Stomach smooth muscle (tissue), 2 donors: Measurements from ENCODE around the gene SLC10A7.
"Not testable (repeated sequence)": the region's sequence is repeated elsewhere in the genome, so short reads cannot be mapped to it uniquely, and the experiment has no call there.

Experiments
- H3K27ac ChIP-seq: one replicate; pipeline ENCODE4 v1.7.0; 2013; ENCODE audit warnings: mild to moderate bottlenecking, low read length, inconsistent platforms
- H3K27me3 ChIP-seq, 2 donors: one replicate each; pipeline ENCODE4 v1.7.0; 2013; ENCODE audit warnings: low read length in 2 of 2; ENCODE audit not compliant: insufficient read depth in 2 of 2, control insufficient read depth in 1 of 2
- H3K36me3 ChIP-seq, 2 donors: one replicate each; pipeline ENCODE4 v1.7.0; 2013; ENCODE audit warnings: low read length in 2 of 2; ENCODE audit not compliant: control insufficient read depth in 2 of 2, insufficient read depth in 2 of 2
- H3K4me1 ChIP-seq: one replicate; pipeline ENCODE4 v1.7.0; 2013; ENCODE audit warnings: low read length; ENCODE audit not compliant: control insufficient read depth, insufficient read depth
- H3K4me3 ChIP-seq, 2 donors: one replicate each; pipeline ENCODE4 v1.7.0; 2013; ENCODE audit warnings: low read length in 2 of 2
- H3K9ac ChIP-seq, 2 donors: one replicate each; pipeline ENCODE4 v1.7.0; 2013; ENCODE audit warnings: low read length in 2 of 2, mild to moderate bottlenecking in 1 of 2
- H3K9me3 ChIP-seq, 2 donors: one replicate each; pipeline ENCODE4 v1.7.0; 2013; ENCODE audit warnings: low read length in 2 of 2; ENCODE audit not compliant: control insufficient read depth in 2 of 2
- donor health status: healthy.
- donor health status: Pancreatic carcinoma.

Gene SLC10A7

DNA sequence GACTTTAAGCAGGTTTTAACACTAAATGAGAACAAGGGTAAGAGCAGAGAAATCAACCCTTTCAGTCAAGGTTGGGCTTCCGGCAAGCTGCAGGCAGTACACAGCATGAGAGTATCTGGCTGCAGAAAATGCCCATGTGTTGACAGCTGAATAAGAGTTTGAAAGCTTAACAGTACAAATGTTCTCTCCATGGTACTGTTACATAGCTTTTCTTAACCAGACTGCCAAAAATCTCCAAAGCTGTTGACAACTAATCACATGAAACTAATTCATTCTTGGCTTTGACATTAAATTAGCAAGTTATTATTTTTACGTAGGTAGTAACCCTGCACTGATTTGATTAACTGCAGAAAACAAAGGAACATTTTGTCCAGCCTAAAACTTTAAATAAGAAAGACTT is 153.5 kb downstream of the SLC10A7 start:
- Histone ChIP-seq H3K27me3 (no peaks in the 10 kb centered on the region), H3K27ac (no peak overlapping the region), H3K9me3 (no peaks in the 10 kb centered on the region), H3K4me3 (no peak overlapping the region), H3K4me1 (no peaks in the 10 kb centered on the region), H3K9ac (no peak overlapping the region), H3K36me3 (no peaks in the 10 kb centered on the region)

- Histone ChIP-seq H3K27ac (no peak overlapping the region), H3K4me3 (no peak overlapping the region), H3K36me3 (no peaks in the 10 kb centered on the region), H3K9me3 (no peaks in the 10 kb centered on the region), H3K9ac (no peak overlapping the region), H3K27me3 (no peaks in the 10 kb centered on the region), H3K4me1 (no peaks in the 10 kb centered on the region)
These were observed 154.4 kb downstream of the SLC10A7 start for GRCh38 chr4:146367347-146367746.

DNA sequence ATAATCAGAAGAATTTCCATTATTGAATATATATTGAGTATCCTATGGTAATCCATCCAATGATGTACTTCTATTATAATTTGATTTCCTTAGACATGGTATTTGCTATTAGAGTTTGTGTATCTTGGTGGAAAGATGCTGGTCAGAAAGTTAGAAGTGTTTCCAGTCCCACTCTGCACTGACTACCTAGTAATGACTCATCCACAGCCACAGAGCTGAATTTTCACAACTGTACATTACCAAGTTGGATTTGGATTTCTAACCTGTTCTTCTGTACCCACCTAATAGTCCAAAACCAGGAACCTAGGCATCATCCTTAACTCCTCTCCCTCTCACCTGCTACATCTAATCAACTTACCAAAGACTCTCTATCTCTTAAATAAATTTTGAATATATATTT is 162.0 kb downstream of the SLC10A7 start:
- no peaks in the 10 kb centered on the region for H3K27me3 ChIP-seq
- H3K4me1 ChIP-seq = no peaks in the 10 kb centered on the region
- H3K27ac ChIP-seq = no peak overlapping the region
- no peak overlapping the region for H3K4me3 ChIP-seq
- no peaks in the 10 kb centered on the region for H3K36me3 ChIP-seq
- no peak overlapping the region for H3K9ac ChIP-seq
- peaks cover 0 to 2% of the 10 kb centered on the region in 2 donors for H3K9me3 ChIP-seq

DNA sequence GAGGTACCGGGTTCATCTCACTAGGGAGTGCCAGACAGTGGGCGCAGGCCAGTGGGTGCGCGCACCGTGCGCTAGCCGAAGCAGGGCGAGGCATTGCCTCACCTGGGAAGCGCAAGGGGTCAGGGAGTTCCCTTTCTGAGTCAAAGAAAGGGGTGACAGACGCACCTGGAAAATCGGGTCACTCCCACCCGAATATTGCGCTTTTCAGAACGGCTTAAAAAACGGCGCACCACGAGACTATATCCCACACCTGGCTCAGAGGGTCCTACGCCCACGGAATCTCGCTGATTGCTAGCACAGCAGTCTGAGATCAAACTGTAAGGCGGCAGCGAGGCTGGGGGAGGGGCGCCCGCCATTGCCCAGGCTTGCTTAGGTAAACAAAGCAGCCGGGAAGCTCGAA is 171.6 kb downstream of the SLC10A7 start:
- not testable (repeated sequence) for H3K4me3 ChIP-seq, H3K27ac ChIP-seq, H3K27me3 ChIP-seq

DNA sequence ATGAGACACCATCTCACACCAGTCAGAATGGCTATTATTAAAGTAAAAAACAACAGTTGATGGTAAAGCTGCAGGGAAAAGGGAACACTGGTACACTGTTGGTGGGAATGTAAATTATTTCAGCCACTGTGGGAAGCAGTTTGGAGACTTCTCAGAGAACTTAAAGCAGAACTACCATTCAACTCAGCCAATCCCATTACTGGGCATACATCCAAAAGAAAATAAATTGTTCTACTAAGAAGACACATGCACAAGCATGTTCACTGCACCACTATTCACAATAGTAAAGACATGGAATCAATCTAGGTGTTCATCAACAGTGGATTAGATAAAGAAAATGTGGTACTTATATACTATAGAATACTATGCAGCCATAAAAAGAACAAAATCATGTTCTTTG is 172.4 kb downstream of the SLC10A7 start:
- no peaks in the 10 kb centered on the region for H3K4me1 ChIP-seq
- H3K9me3 ChIP-seq = no peaks in the 10 kb centered on the region
- no peaks in the 10 kb centered on the region for H3K36me3 ChIP-seq
- H3K4me3 ChIP-seq = no peak overlapping the region
- no peaks in the 10 kb centered on the region for H3K27me3 ChIP-seq
- H3K9ac ChIP-seq = no peak overlapping the region
- no peak overlapping the region for H3K27ac ChIP-seq

More for the DNA sequence above, 171.6 kb downstream of the SLC10A7 start:
- not testable (repeated sequence) for H3K36me3 ChIP-seq, H3K9me3 ChIP-seq, H3K4me1 ChIP-seq, H3K9ac ChIP-seq

- Histone ChIP-seq H3K4me1 (no peaks in the 10 kb centered on the region), H3K27me3 (no peaks in the 10 kb centered on the region), H3K4me3 (no peak overlapping the region), H3K27ac (no peak overlapping the region), H3K36me3 (no peaks in the 10 kb centered on the region), H3K9me3 (no peaks in the 10 kb centered on the region), H3K9ac (no peak overlapping the region)
These were observed 173.9 kb downstream of the SLC10A7 start for GRCh38 chr4:146347822-146348221.

DNA sequence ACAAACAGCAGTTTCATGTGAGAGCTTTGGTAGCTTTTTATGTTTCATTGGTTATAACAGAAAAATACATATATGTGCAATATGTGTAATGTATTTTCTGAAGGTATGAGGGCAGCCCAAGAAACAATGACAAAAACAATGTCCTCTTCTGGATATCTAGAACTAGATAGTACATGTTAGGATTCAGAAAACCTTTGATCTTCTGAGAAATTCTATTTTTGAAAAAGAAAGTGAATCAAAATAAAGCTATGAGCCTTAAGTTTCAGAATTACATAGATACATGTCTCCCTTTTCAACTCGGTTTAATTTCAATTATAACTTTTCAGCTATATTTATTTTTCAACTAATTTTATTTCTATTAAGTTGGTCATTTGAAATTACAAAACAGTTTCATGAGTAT is 175.5 kb downstream of the SLC10A7 start:
- H3K4me1 ChIP-seq = no peaks in the 10 kb centered on the region
- no peak overlapping the region for H3K27ac ChIP-seq
- H3K9me3 ChIP-seq = no peaks in the 10 kb centered on the region
- H3K4me3 ChIP-seq = no peak overlapping the region
- no peaks in the 10 kb centered on the region for H3K36me3 ChIP-seq
- no peak overlapping the region for H3K9ac ChIP-seq
- H3K27me3 ChIP-seq = no peaks in the 10 kb centered on the region

DNA sequence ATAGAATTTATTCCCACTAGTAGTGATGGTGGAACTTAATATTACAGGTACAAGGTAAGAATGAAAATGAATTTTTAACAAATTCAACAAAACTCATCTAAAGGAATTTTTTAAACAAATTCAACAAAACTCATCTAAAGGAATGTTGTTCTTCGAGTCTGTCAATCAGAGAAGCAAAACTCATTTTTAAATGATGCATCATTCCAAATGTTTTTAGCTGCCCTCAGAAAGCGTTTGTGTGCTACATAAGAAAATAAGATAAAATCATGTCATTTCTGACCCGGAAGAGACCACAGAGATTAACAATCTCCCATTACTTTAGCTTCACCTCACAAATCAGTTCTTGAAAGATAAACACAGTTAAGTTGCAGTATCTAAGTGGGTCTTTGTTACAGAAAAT is 178.0 kb downstream of the SLC10A7 start:
- no peaks in the 10 kb centered on the region for H3K9me3 ChIP-seq
- H3K9ac ChIP-seq = no peak overlapping the region
- no peaks in the 10 kb centered on the region for H3K36me3 ChIP-seq
- no peaks in the 10 kb centered on the region for H3K4me1 ChIP-seq
- no peak overlapping the region for H3K27ac ChIP-seq
- no peaks in the 10 kb centered on the region for H3K27me3 ChIP-seq
- H3K4me3 ChIP-seq = no peak overlapping the region

GRCh38 chr4:146343199-146343598 is 178.5 kb downstream of the SLC10A7 start:
- Histone ChIP-seq H3K9me3 (no peaks in the 10 kb centered on the region), H3K4me3 (no peak overlapping the region), H3K36me3 (no peaks in the 10 kb centered on the region), H3K4me1 (no peaks in the 10 kb centered on the region), H3K9ac (no peak overlapping the region), H3K27ac (no peak overlapping the region), H3K27me3 (no peaks in the 10 kb centered on the region)

GRCh38 chr4:146342600-146343192 is 179.0 kb downstream of the SLC10A7 start:
- Histone ChIP-seq H3K27ac (no peak overlapping the region), H3K36me3 (no peaks in the 10 kb centered on the region), H3K9me3 (no peaks in the 10 kb centered on the region), H3K9ac (no peak overlapping the region), H3K27me3 (no peaks in the 10 kb centered on the region), H3K4me1 (no peaks in the 10 kb centered on the region), H3K4me3 (no peak overlapping the region)

- Histone ChIP-seq H3K9me3 (no peaks in the 10 kb centered on the region), H3K9ac (no peak overlapping the region), H3K4me3 (no peak overlapping the region), H3K27ac (no peak overlapping the region), H3K36me3 (no peaks in the 10 kb centered on the region), H3K27me3 (no peaks in the 10 kb centered on the region), H3K4me1 (no peaks in the 10 kb centered on the region)
These were observed 180.9 kb downstream of the SLC10A7 start for GRCh38 chr4:146340798-146341197.
